NCI-H345 (cell line): Measurements from ENCODE around the gene SASH1.

Source experiments
- DNase-seq: peaks from one replicate; lab custom pipeline; 2025; lab: John Stamatoyannopoulos, UW

SASH1 gene

GRCh38 chr6:148342350-148343046, at the start of gene SASH1:
TSS of gene SASH1 (plus strand) at chr6:148342838. CDS start at chr6:148343068, 230 bp downstream.
- DNase-seq, result no peak

GRCh38 chr6:148293181-148293995, 49.2 kb upstream of the SASH1 start:
- DNase-seq, result no peak

GRCh38 chr6:148294059-148294458, 48.6 kb upstream of the SASH1 start:
- no peak for DNase-seq

GRCh38 chr6:148295261-148295887, 47.3 kb upstream of the SASH1 start:
- no peak for DNase-seq

GRCh38 chr6:148296771-148297170, 45.9 kb upstream of the SASH1 start:
- DNase-seq, result no peak

- DNase-seq, result no peak
Observed at GRCh38 chr6:148298683-148299082, 44.0 kb upstream of the SASH1 start.

GRCh38 chr6:148303616-148304015, 39.0 kb upstream of the SASH1 start:
- no peak for DNase-seq

GRCh38 chr6:148304976-148305375, 37.7 kb upstream of the SASH1 start:
- DNase-seq, result no peak

GRCh38 chr6:148306286-148306685, 36.4 kb upstream of the SASH1 start:
- DNase-seq, result no peak

GRCh38 chr6:148307405-148307804, 35.2 kb upstream of the SASH1 start:
- DNase-seq, result no peak

- no peak for DNase-seq
Observed at GRCh38 chr6:148309301-148309700, 33.3 kb upstream of the SASH1 start.

GRCh38 chr6:148311966-148312669, 30.5 kb upstream of the SASH1 start:
- no peak for DNase-seq

- DNase-seq, result no peak
Observed at GRCh38 chr6:148313488-148313887, 29.1 kb upstream of the SASH1 start.

- no peak for DNase-seq
Observed at GRCh38 chr6:148316308-148316707, 26.3 kb upstream of the SASH1 start.

GRCh38 chr6:148317051-148317450, 25.6 kb upstream of the SASH1 start:
- no peak for DNase-seq

- DNase-seq, result no peak
Observed at GRCh38 chr6:148317739-148318138, 24.9 kb upstream of the SASH1 start.

GRCh38 chr6:148322704-148323103, 19.9 kb upstream of the SASH1 start:
- DNase-seq, result no peak

- DNase-seq, result no peak
Observed at GRCh38 chr6:148323344-148323743, 19.3 kb upstream of the SASH1 start.

- no peak for DNase-seq
Observed at GRCh38 chr6:148324297-148324985, 18.2 kb upstream of the SASH1 start.

- no peak for DNase-seq
Observed at GRCh38 chr6:148325316-148326068, 17.1 kb upstream of the SASH1 start.
